Measurements from ENCODE around the gene PDE4D. TPM values are rescaled to one million over a fixed set of nuclear protein-coding genes. Genes with fewer than 3 reads are reported as not detected.

The PDE4D gene
- total and polyA plus RNA-seq, 4 donors = 12.8 to 167 (median 44.5) TPM

- Histone ChIP-seq H3K36me3 (ENCODE audit: control insufficient read depth in 4 of 4, insufficient read depth in 4 of 4, low read length in 4 of 4) (no peaks in the 10 kb centered on the region), H3K4me1 (ENCODE audit: control insufficient read depth in 5 of 5, insufficient read depth in 5 of 5, low read length in 5 of 5) (peaks cover 0 to 10% (median 3%) of the 10 kb centered on the region in 5 donors), H3K9ac (ENCODE audit: insufficient read depth in 1 of 2, low read length in 2 of 2) (no peak overlapping the region), H3K27ac (ENCODE audit: low read depth in 1 of 2, low read length in 1 of 2) (no peak overlapping the region), H3K27me3 (ENCODE audit: control insufficient read depth in 3 of 3, insufficient read depth in 3 of 3, low read length in 2 of 3) (no peaks in the 10 kb centered on the region), H3K9me3 (ENCODE audit: control insufficient read depth in 4 of 4, insufficient read depth in 3 of 4, low read length in 3 of 4) (no peaks in the 10 kb centered on the region), H3K4me3 (no peak overlapping the region)
- DNase-seq (no peak), ATAC-seq (ENCODE audit: insufficient read depth, low FRiP score) (no peak)
- TF ChIP-seq, protein P1, sequence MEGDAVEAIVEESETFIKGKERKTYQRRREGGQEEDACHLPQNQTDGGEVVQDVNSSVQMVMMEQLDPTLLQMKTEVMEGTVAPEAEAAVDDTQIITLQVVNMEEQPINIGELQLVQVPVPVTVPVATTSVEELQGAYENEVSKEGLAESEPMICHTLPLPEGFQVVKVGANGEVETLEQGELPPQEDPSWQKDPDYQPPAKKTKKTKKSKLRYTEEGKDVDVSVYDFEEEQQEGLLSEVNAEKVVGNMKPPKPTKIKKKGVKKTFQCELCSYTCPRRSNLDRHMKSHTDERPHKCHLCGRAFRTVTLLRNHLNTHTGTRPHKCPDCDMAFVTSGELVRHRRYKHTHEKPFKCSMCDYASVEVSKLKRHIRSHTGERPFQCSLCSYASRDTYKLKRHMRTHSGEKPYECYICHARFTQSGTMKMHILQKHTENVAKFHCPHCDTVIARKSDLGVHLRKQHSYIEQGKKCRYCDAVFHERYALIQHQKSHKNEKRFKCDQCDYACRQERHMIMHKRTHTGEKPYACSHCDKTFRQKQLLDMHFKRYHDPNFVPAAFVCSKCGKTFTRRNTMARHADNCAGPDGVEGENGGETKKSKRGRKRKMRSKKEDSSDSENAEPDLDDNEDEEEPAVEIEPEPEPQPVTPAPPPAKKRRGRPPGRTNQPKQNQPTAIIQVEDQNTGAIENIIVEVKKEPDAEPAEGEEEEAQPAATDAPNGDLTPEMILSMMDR (IDR thresholded peaks at IDR 0.05; ENCODE audit: control extremely low read depth, extremely low read depth) = no peak
- 84 to 93% methylated on average over 3 of the region's 3 CpGs for WGBS, 2 donors
Measured at GRCh38 chr5:59600998-59601397, 292.5 kb downstream of the PDE4D start.

DNA sequence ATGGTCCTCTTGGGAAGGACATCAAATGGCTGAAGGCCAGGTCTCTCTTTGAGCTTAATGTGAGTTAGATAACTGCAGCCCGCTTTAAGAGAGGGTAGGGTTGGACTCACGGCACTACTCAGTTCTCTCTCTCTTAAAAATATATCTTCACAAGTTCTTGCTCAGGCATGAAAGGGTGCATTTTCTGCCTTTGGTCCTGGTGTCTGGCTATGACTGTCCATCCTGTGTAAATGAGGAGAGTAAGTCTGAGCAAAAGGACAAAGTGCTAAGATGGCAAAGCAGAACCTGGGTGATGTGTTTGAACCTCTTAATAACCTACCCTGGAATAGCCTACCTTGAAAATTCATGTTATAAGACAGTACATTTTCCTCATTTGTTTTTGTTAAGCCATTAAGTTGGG is 293.4 kb downstream of the PDE4D start:
- no peaks in the 10 kb centered on the region for H3K9me3 ChIP-seq (ENCODE audit: control insufficient read depth in 4 of 4, insufficient read depth in 3 of 4, low read length in 3 of 4)
- WGBS, 2 donors = 97 to 98% methylated on average over 2 of the region's 2 CpGs
- TF ChIP-seq, protein P1 (IDR thresholded peaks at IDR 0.05; ENCODE audit: control extremely low read depth, extremely low read depth) = no peak

DNA sequence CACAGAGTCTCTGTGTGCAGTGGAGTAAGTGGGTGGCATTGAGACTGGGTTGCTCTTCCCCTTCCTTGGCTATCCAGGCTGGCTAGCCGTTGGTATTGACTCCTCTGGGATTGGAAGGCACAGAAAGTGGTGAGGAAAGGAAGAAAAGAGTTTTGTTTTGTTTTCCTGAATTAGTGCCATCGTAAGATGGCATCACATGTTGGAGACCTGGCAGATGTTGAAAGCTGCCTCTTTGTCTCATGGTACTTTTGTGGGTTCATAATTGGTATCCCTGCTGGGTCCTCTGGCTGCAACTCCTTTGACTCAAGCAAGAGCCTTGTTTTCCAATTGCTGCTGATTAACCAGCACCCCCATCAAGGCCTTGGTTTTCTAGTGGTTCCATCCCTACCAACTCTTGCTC is 293.8 kb downstream of the PDE4D start:
- Histone ChIP-seq H3K4me1 (ENCODE audit: control insufficient read depth in 5 of 5, insufficient read depth in 5 of 5, low read length in 5 of 5) (peaks cover 0 to 10% (median 3%) of the 10 kb centered on the region in 5 donors), H3K4me3 (no peak overlapping the region), H3K36me3 (ENCODE audit: control insufficient read depth in 4 of 4, insufficient read depth in 4 of 4, low read length in 4 of 4) (no peaks in the 10 kb centered on the region), H3K9ac (ENCODE audit: insufficient read depth in 1 of 2, low read length in 2 of 2) (no peak overlapping the region), H3K9me3 (ENCODE audit: control insufficient read depth in 4 of 4, insufficient read depth in 3 of 4, low read length in 3 of 4) (no peaks in the 10 kb centered on the region), H3K27me3 (ENCODE audit: control insufficient read depth in 3 of 3, insufficient read depth in 3 of 3, low read length in 2 of 3) (no peaks in the 10 kb centered on the region), H3K27ac (ENCODE audit: low read depth in 1 of 2, low read length in 1 of 2) (no peak overlapping the region)
- DNase-seq (no peak), ATAC-seq (ENCODE audit: insufficient read depth, low FRiP score) (no peak)
- 92 to 97% methylated on average over 2 of the region's 2 CpGs for WGBS, 2 donors
- TF ChIP-seq, protein P1 (IDR thresholded peaks at IDR 0.05; ENCODE audit: control extremely low read depth, extremely low read depth) = no peak

More for the DNA sequence above, 293.4 kb downstream of the PDE4D start:
- H3K27me3 ChIP-seq (ENCODE audit: control insufficient read depth in 3 of 3, insufficient read depth in 3 of 3, low read length in 2 of 3) = no peaks in the 10 kb centered on the region
- no peak overlapping the region for H3K27ac ChIP-seq (ENCODE audit: low read depth in 1 of 2, low read length in 1 of 2)
- ATAC-seq (ENCODE audit: insufficient read depth, low FRiP score) (no peak), DNase-seq (no peak)
- H3K4me3 ChIP-seq = no peak overlapping the region
- no peak overlapping the region for H3K9ac ChIP-seq (ENCODE audit: insufficient read depth in 1 of 2, low read length in 2 of 2)
- no peaks in the 10 kb centered on the region for H3K36me3 ChIP-seq (ENCODE audit: control insufficient read depth in 4 of 4, insufficient read depth in 4 of 4, low read length in 4 of 4)
- H3K4me1 ChIP-seq (ENCODE audit: control insufficient read depth in 5 of 5, insufficient read depth in 5 of 5, low read length in 5 of 5) = peaks cover 0 to 10% (median 3%) of the 10 kb centered on the region in 5 donors

DNA sequence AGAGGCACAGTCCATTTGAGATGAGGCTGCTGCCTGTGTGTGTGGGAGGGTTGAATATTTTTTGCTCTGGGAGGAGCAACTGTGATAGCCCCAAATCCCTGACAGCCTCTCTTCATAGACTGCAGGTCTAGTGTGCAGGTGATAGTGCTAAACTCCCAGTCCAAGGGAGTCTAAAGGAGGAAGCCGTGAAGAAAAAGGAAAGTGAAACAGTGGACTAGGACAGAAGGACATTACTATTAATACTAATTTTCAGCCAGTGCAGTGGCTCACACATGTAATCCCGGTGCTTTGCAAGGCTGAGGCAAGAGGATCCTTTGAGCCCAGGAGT is 295.0 kb downstream of the PDE4D start:
- TF ChIP-seq, protein P1 (IDR thresholded peaks at IDR 0.05; ENCODE audit: control extremely low read depth, extremely low read depth) = no peak
- H3K4me3 ChIP-seq = no peak overlapping the region
- H3K36me3 ChIP-seq (ENCODE audit: control insufficient read depth in 4 of 4, insufficient read depth in 4 of 4, low read length in 4 of 4) = no peaks in the 10 kb centered on the region
- WGBS, 2 donors = 11 to 25% methylated on average over 2 of the region's 2 CpGs
- peaks cover 0 to 10% (median 3%) of the 10 kb centered on the region in 5 donors for H3K4me1 ChIP-seq (ENCODE audit: control insufficient read depth in 5 of 5, insufficient read depth in 5 of 5, low read length in 5 of 5)
- ATAC-seq (ENCODE audit: insufficient read depth, low FRiP score) = peak; percentile 47
- H3K27me3 ChIP-seq (ENCODE audit: control insufficient read depth in 3 of 3, insufficient read depth in 3 of 3, low read length in 2 of 3) = no peaks in the 10 kb centered on the region
- DNase-seq = no peak
- peak overlapping the region in 1 of 2 donors; percentile 79 for H3K9ac ChIP-seq (ENCODE audit: insufficient read depth in 1 of 2, low read length in 2 of 2)
- no peaks in the 10 kb centered on the region for H3K9me3 ChIP-seq (ENCODE audit: control insufficient read depth in 4 of 4, insufficient read depth in 3 of 4, low read length in 3 of 4)
- no peak overlapping the region for H3K27ac ChIP-seq (ENCODE audit: low read depth in 1 of 2, low read length in 1 of 2)

Data from lung (tissue), 12 donors.